Activated CD4-positive, alpha-beta T cell treated with anti-CD3 and anti-CD28 coated beads, Interleukin-2, amount 10 ng/mL, durations not matched to agents 24 days and 14 days (primary cell): ENCODE results near the gene LAMA4. TPM values are rescaled to one million over a fixed set of nuclear protein-coding genes. Genes with fewer than 3 reads are reported as not detected.
"Not testable (repeated sequence)": the region's sequence is repeated elsewhere in the genome, so short reads cannot be mapped to it uniquely, and the experiment has no call there.

Experiments
- DNase-seq: peaks from one replicate; pipeline ENCODE4 v3.0.0; 2022
- H3K27ac Mint-ChIP-seq: one replicate; pipeline ENCODE4 v1.8.0; 2022; ENCODE audit warnings: mild to moderate bottlenecking, mixed read lengths
- H3K27me3 Mint-ChIP-seq: one replicate; pipeline ENCODE4 v1.8.0; 2022; ENCODE audit warnings: mixed read lengths
- H3K36me3 Mint-ChIP-seq: one replicate; pipeline ENCODE4 v1.8.0; 2022; ENCODE audit warnings: low read depth, mild to moderate bottlenecking, mixed read lengths
- H3K4me1 Mint-ChIP-seq: one replicate; pipeline ENCODE4 v1.8.0; 2021; ENCODE audit warnings: mixed read lengths
- H3K4me3 Mint-ChIP-seq: one replicate; pipeline ENCODE4 v1.8.0; 2022; ENCODE audit warnings: mild to moderate bottlenecking, moderate library complexity, mixed read lengths
- H3K9me3 Mint-ChIP-seq: one replicate; pipeline ENCODE4 v1.8.0; 2021; ENCODE audit warnings: mixed read lengths
- intact Hi-C: fragments of 100-400 bp; cut with micrococcal nuclease; formaldehyde crosslinking; loops from one replicate; pipeline ENCODE4 v1.15.1; 2023
- total RNA-seq: library from RNA; stranded (reverse); gene quantifications from 2 replicates; pipeline ENCODE4 v1.2.3, GENCODE V29; 2022

Gene LAMA4
- total RNA-seq, 1 donor from 2014 or later = not detected

- Mint-ChIP-seq H3K9me3 (no peaks in the 10 kb centered on the region), H3K27ac (no peak overlapping the region), H3K36me3 (no peaks in the 10 kb centered on the region), H3K4me1 (peaks cover 7% of the 10 kb centered on the region), H3K27me3 (peaks cover 26% of the 10 kb centered on the region), H3K4me3 (no peak overlapping the region)
- no peak for DNase-seq
- intact Hi-C loops = no loop called here
Measured at GRCh38 chr6:112206110-112206458, 48.3 kb downstream of the LAMA4 start.

GRCh38 chr6:112205427-112206109 lies 48.8 kb downstream of the LAMA4 start:
- Mint-ChIP-seq H3K27ac (no peak overlapping the region), H3K4me1 (peaks cover 7% of the 10 kb centered on the region), H3K36me3 (no peaks in the 10 kb centered on the region), H3K27me3 (peaks cover 25% of the 10 kb centered on the region), H3K4me3 (no peak overlapping the region), H3K9me3 (no peaks in the 10 kb centered on the region)
- DNase-seq = no peak
- intact Hi-C loops = no loop called here

GRCh38 chr6:112204350-112204706 lies 50.0 kb downstream of the LAMA4 start:
- H3K27me3 Mint-ChIP-seq = peaks cover 21% of the 10 kb centered on the region
- intact Hi-C loops = no loop called here
- no peak overlapping the region for H3K4me3 Mint-ChIP-seq
- H3K36me3 Mint-ChIP-seq = no peaks in the 10 kb centered on the region
- no peak overlapping the region for H3K27ac Mint-ChIP-seq
- peaks cover 7% of the 10 kb centered on the region for H3K4me1 Mint-ChIP-seq
- no peaks in the 10 kb centered on the region for H3K9me3 Mint-ChIP-seq
- no peak for DNase-seq

GRCh38 chr6:112203577-112204349 lies 50.6 kb downstream of the LAMA4 start:
- Mint-ChIP-seq H3K4me1 (peaks cover 7% of the 10 kb centered on the region), H3K36me3 (no peaks in the 10 kb centered on the region), H3K9me3 (no peaks in the 10 kb centered on the region), H3K27ac (peak overlapping the region; percentile 12), H3K4me3 (peak overlapping the region; percentile 32), H3K27me3 (peaks cover 22% of the 10 kb centered on the region)
- DNase-seq = no peak
- intact Hi-C loops = no loop called here

- H3K36me3 Mint-ChIP-seq = no peaks in the 10 kb centered on the region
- intact Hi-C loops = no loop called here
- no peak overlapping the region for H3K27ac Mint-ChIP-seq
- DNase-seq = no peak
- H3K27me3 Mint-ChIP-seq = peaks cover 21% of the 10 kb centered on the region
- no peaks in the 10 kb centered on the region for H3K9me3 Mint-ChIP-seq
- H3K4me3 Mint-ChIP-seq = peak overlapping the region; percentile 32
- H3K4me1 Mint-ChIP-seq = peaks cover 7% of the 10 kb centered on the region
Measured at GRCh38 chr6:112202639-112203341, 51.6 kb downstream of the LAMA4 start.

- intact Hi-C loops = not testable (repeated sequence)
Measured at GRCh38 chr6:112200185-112200914, 54.0 kb downstream of the LAMA4 start.

GRCh38 chr6:112199001-112199403 lies 55.4 kb downstream of the LAMA4 start:
- DNase-seq = no peak
- Mint-ChIP-seq H3K9me3 (no peaks in the 10 kb centered on the region), H3K4me1 (peaks cover 7% of the 10 kb centered on the region), H3K27me3 (peaks cover 23% of the 10 kb centered on the region), H3K36me3 (no peaks in the 10 kb centered on the region), H3K27ac (no peak overlapping the region), H3K4me3 (no peak overlapping the region)
- intact Hi-C loops = loop anchor here (5.0 kb wide), 1 partner anchor 53 kb away; the partner anchor contains the start of gene LAMA4

More at GRCh38 chr6:112200185-112200914, 54.0 kb downstream of the LAMA4 start:
- DNase-seq, H3K36me3 Mint-ChIP-seq, H3K4me3 Mint-ChIP-seq, H3K27ac Mint-ChIP-seq, H3K4me1 Mint-ChIP-seq, H3K9me3 Mint-ChIP-seq: not testable (repeated sequence)
- H3K27me3 Mint-ChIP-seq = peaks cover 18% of the 10 kb centered on the region

GRCh38 chr6:112198582-112198981 lies 55.8 kb downstream of the LAMA4 start:
- Mint-ChIP-seq H3K27ac (no peak overlapping the region), H3K4me3 (no peak overlapping the region), H3K4me1 (peaks cover 3% of the 10 kb centered on the region), H3K36me3 (no peaks in the 10 kb centered on the region), H3K27me3 (peaks cover 26% of the 10 kb centered on the region), H3K9me3 (no peaks in the 10 kb centered on the region)
- intact Hi-C loops = loop anchor here (5.0 kb wide), 1 partner anchor 54 kb away; the partner anchor contains the start of gene LAMA4
- no peak for DNase-seq

- Mint-ChIP-seq H3K36me3 (no peaks in the 10 kb centered on the region), H3K4me1 (no peaks in the 10 kb centered on the region), H3K9me3 (no peaks in the 10 kb centered on the region), H3K27me3 (peaks cover 29% of the 10 kb centered on the region), H3K27ac (no peak overlapping the region), H3K4me3 (no peak overlapping the region)
- intact Hi-C loops = loop anchor here (5.0 kb wide), 1 partner anchor 55 kb away; the partner anchor contains the start of gene LAMA4
- no peak for DNase-seq
Measured at GRCh38 chr6:112197636-112198035, 56.7 kb downstream of the LAMA4 start.

GRCh38 chr6:112196306-112196705 lies 58.1 kb downstream of the LAMA4 start:
- H3K4me1 Mint-ChIP-seq = no peaks in the 10 kb centered on the region
- no peaks in the 10 kb centered on the region for H3K36me3 Mint-ChIP-seq
- H3K9me3 Mint-ChIP-seq = no peaks in the 10 kb centered on the region
- intact Hi-C loops = loop anchor here (5.0 kb wide), 1 partner anchor 56 kb away; the partner anchor contains the start of gene LAMA4
- no peak overlapping the region for H3K27ac Mint-ChIP-seq
- peaks cover 29% of the 10 kb centered on the region for H3K27me3 Mint-ChIP-seq
- no peak overlapping the region for H3K4me3 Mint-ChIP-seq
- no peak for DNase-seq

GRCh38 chr6:112195166-112195565 lies 59.2 kb downstream of the LAMA4 start:
- no peaks in the 10 kb centered on the region for H3K4me1 Mint-ChIP-seq
- H3K9me3 Mint-ChIP-seq = no peaks in the 10 kb centered on the region
- H3K4me3 Mint-ChIP-seq = no peak overlapping the region
- intact Hi-C loops = loop anchor here (5.0 kb wide), 1 partner anchor 57 kb away; the partner anchor contains the start of gene LAMA4
- H3K27ac Mint-ChIP-seq = no peak overlapping the region
- DNase-seq = no peak
- H3K27me3 Mint-ChIP-seq = peaks cover 30% of the 10 kb centered on the region
- H3K36me3 Mint-ChIP-seq = no peaks in the 10 kb centered on the region

GRCh38 chr6:112194511-112194910 lies 59.9 kb downstream of the LAMA4 start:
- Mint-ChIP-seq H3K27ac (no peak overlapping the region), H3K36me3 (no peaks in the 10 kb centered on the region), H3K27me3 (peaks cover 35% of the 10 kb centered on the region), H3K4me1 (no peaks in the 10 kb centered on the region), H3K9me3 (no peaks in the 10 kb centered on the region), H3K4me3 (no peak overlapping the region)
- intact Hi-C loops = no loop called here
- no peak for DNase-seq

GRCh38 chr6:112193535-112194051 lies 60.8 kb downstream of the LAMA4 start:
- H3K4me1 Mint-ChIP-seq = no peaks in the 10 kb centered on the region
- H3K4me3 Mint-ChIP-seq = no peak overlapping the region
- intact Hi-C loops = no loop called here
- H3K27me3 Mint-ChIP-seq = peaks cover 42% of the 10 kb centered on the region
- no peak overlapping the region for H3K27ac Mint-ChIP-seq
- DNase-seq = no peak
- no peaks in the 10 kb centered on the region for H3K9me3 Mint-ChIP-seq
- no peaks in the 10 kb centered on the region for H3K36me3 Mint-ChIP-seq
